GM12878 (cell line): ENCODE measurements around the gene LIMA1. TPM values are rescaled to one million over a fixed set of nuclear protein-coding genes. Genes with fewer than 3 reads are reported as not detected.

Experiments
- ATAC-seq: fragments of 200-7000 bp; cut with Tn5 transposase; 3 replicates; pipeline ENCODE4 v1.9.1; 2020; ENCODE audit warnings: mild to moderate bottlenecking, moderate library complexity
- BruUV-seq: library from RNA; stranded (reverse); fragments of 400-500 nt; replicated peaks from 2 replicates; lab custom pipeline; 2021; lab: Mats Ljungman, UMichigan
- CTCF ChIA-PET: fragments of 300-600 bp; sonication (Branson Sonifier 250); formaldehyde crosslinking; extraction: SDS; loops from one replicate; lab custom pipeline; 2021; ENCODE audit warnings: inconsistent platforms; lab: Yijun Ruan, JAX
- POLR2A ChIA-PET: fragments of 350-600 bp; formaldehyde crosslinking; extraction: SDS; loops from one replicate; lab custom pipeline; 2021; ENCODE audit warnings: inconsistent platforms; lab: Charles Lee
- RAD21 ChIA-PET: fragments of 300-600 bp; sonication (Branson Sonifier 250); formaldehyde crosslinking; loops from one replicate; lab custom pipeline; 2023; ENCODE audit warnings: antibody characterized with exemption; ENCODE audit not compliant: unreplicated experiment; lab: Charles Lee
- SMC1A ChIA-PET: fragments of 300-600 bp; sonication (Branson Sonifier 250); formaldehyde crosslinking; loops from one replicate; lab custom pipeline; 2023; ENCODE audit not compliant: unreplicated experiment, uncharacterized antibody; lab: Charles Lee
- DNase-seq: peaks from one replicate; pipeline ENCODE4 v3.0.0-alpha.2; 2011; ENCODE audit warnings: low read depth, low spot score
- FAIRE-seq: peaks from 3 replicates; lab custom pipeline; 2011; peaks lifted over from hg19 to GRCh38; lab: Jason Lieb, UNC
- H2AFZ ChIP-seq: 2 replicates; pipeline ENCODE4 v1.6.0; 2011; ENCODE audit warnings: low read depth, low read length, control low read depth; ENCODE audit not compliant: control insufficient read depth
- H3K27ac ChIP-seq: 2 replicates; pipeline ENCODE4 v1.5.1; 2011; ENCODE audit warnings: control low read depth; ENCODE audit not compliant: control insufficient read depth, insufficient read depth
- H3K27me3 ChIP-seq, 2 experiments: replicated peaks in 1 of 2; 2 replicates each; pipeline versions ENCODE4 v1.6.0 to v1.6.1; 2011; ENCODE audit warnings: low read length in 1 of 2; ENCODE audit not compliant: control insufficient read depth in 2 of 2, insufficient read depth in 2 of 2
- H3K36me3 ChIP-seq, 2 experiments: 2 replicates each; pipeline ENCODE4 v1.5.1; 2011; ENCODE audit warnings: low read length in 1 of 2; ENCODE audit not compliant: control insufficient read depth in 2 of 2, insufficient read depth in 2 of 2
- H3K4me1 ChIP-seq: 2 replicates; pipeline ENCODE4 v1.6.1; 2011; ENCODE audit warnings: mild to moderate bottlenecking, low read length, moderate library complexity, mixed read lengths; ENCODE audit not compliant: control insufficient read depth, insufficient read depth
- H3K4me2 ChIP-seq: 2 replicates; pipeline ENCODE4 v1.6.0; 2011; ENCODE audit warnings: control low read depth; ENCODE audit not compliant: control insufficient read depth, insufficient read depth
- H3K4me3 ChIP-seq: fragments of 200-600 bp; sonication (generic); 2 replicates; pipeline ENCODE4 v1.5.1; 2016
- H3K79me2 ChIP-seq: 2 replicates; pipeline ENCODE4 v1.6.0; 2011; ENCODE audit warnings: low read length; ENCODE audit not compliant: control insufficient read depth, insufficient read depth
- H3K9ac ChIP-seq: 2 replicates; pipeline ENCODE4 v1.8.0; 2011; ENCODE audit warnings: low read length, control low read depth, mixed read lengths; ENCODE audit not compliant: control insufficient read depth, insufficient read depth
- H3K9me3 ChIP-seq: replicated peaks from 3 replicates; pipeline ENCODE4 v1.5.1; 2011; ENCODE audit warnings: mild to moderate bottlenecking, low read length; ENCODE audit not compliant: control insufficient read depth, insufficient read depth
- H4K20me1 ChIP-seq: 2 replicates; pipeline ENCODE4 v1.6.0; 2011; ENCODE audit not compliant: control insufficient read depth, insufficient read depth
- CTCF ChIP-seq, 3 experiments: IDR thresholded peaks in 2 of 3; conservative IDR thresholded peaks in 1 of 3; 2 replicates each; pipeline ENCODE4 v1.5.1; 2011; ENCODE audit warnings: low read depth in 3 of 3, low read length in 3 of 3, mild to moderate bottlenecking in 3 of 3, control low read depth in 2 of 3, moderate library complexity in 2 of 3, inconsistent platforms in 1 of 3, mixed read lengths in 1 of 3; ENCODE audit not compliant: control insufficient read depth in 2 of 3, insufficient read depth in 1 of 3; ENCODE audit errors: extremely low read depth in 1 of 3
- ETV6 ChIP-seq, 2 experiments: fragments of 450-650 bp in 1 of 2; IDR thresholded peaks in 1 of 2; conservative IDR thresholded peaks in 1 of 2; 2 replicates each; pipeline ENCODE4 v1.6.1; 2014; ENCODE audit warnings: antibody characterized with exemption in 1 of 2, borderline replicate concordance in 1 of 2, low read depth in 1 of 2, mild to moderate bottlenecking in 1 of 2, moderate library complexity in 1 of 2
- IRF4 ChIP-seq: IDR thresholded peaks from 2 replicates; pipeline ENCODE4 v1.6.1; 2011; ENCODE audit warnings: low read depth, low read length
- IRF5 ChIP-seq: fragments of 450-650 bp; IDR thresholded peaks from 2 replicates; pipeline ENCODE4 v1.6.1; 2017; ENCODE audit warnings: borderline replicate concordance
- NFYB ChIP-seq: IDR thresholded peaks from 2 replicates; pipeline ENCODE4 v1.6.1; 2011; ENCODE audit warnings: low read depth, mild to moderate bottlenecking, low read length, improper control_type of control experiment, moderate library complexity; ENCODE audit not compliant: insufficient read depth
- POLR2AphosphoS2 ChIP-seq: IDR thresholded peaks from 2 replicates; pipeline ENCODE4 v1.6.1; 2011; ENCODE audit warnings: low read depth, mild to moderate bottlenecking, low read length, improper control_type of control experiment, moderate library complexity
- RAD51 ChIP-seq: fragments of 450-650 bp; IDR thresholded peaks from 2 replicates; pipeline ENCODE4 v1.6.1; 2016; ENCODE audit warnings: moderate library complexity, mild to moderate bottlenecking, inconsistent platforms
- SPI1 ChIP-seq: IDR thresholded peaks from 2 replicates; pipeline ENCODE4 v1.6.1; 2011; ENCODE audit warnings: low read depth, mild to moderate bottlenecking, low read length, moderate library complexity, borderline replicate concordance; ENCODE audit not compliant: insufficient read depth
- YY1 ChIP-seq: IDR thresholded peaks from 2 replicates; pipeline ENCODE4 v1.6.1; 2011; ENCODE audit warnings: low read depth, mild to moderate bottlenecking, low read length
- ZNF24 ChIP-seq: fragments of 450-650 bp; IDR thresholded peaks from 2 replicates; pipeline ENCODE4 v1.6.1; 2017; ENCODE audit warnings: antibody characterized with exemption, mild to moderate bottlenecking
- WGBS: methylation state at CpG from one replicate; pipeline ENCODE4 v1.1.6; 2016; ENCODE audit warnings: low lambda C conversion rate; ENCODE audit not compliant: insufficient replicate concordance, insufficient coverage; ENCODE audit errors: missing lambda C conversion rate; 5-methylcytosine and 5-hydroxymethylcytosine counted together
- in situ Hi-C: fragments of 300-500 bp; cut with MboI; formaldehyde crosslinking; loops from 9 replicates; pipeline ENCODE4 v1.14.3; 2018; ENCODE audit warnings: mixed read lengths
- intact Hi-C: fragments of 100-400 bp; cut with micrococcal nuclease; formaldehyde crosslinking; loops from one replicate; pipeline ENCODE4 v1.14.2; 2022; ENCODE audit not compliant: unreplicated experiment
- polyA plus RNA-seq, 11 experiments: library from polyadenylated mRNA; depleted of rRNA in 4 of 11; unstranded in 6 of 11; stranded (reverse) in 5 of 11; fragments of >200 nt; fragmentation: Nextera tagmentation in 4 of 11; fragmentation: Illumina TruSeq in 1 of 11; extraction: Ambion mirVana in 4 of 11; extraction: Trizol in 1 of 11; gene quantifications; 1 replicate in 1 of 11; 2 replicates in 10 of 11; pipeline versions ENCODE4 v1.2.1 to v1.2.3, GENCODE V29; 2011 to 2016; ENCODE audit warnings: inconsistent platforms in 2 of 11, missing spikeins in 2 of 11, low read depth in 1 of 11
- total RNA-seq, 4 experiments: library from RNA; depleted of rRNA in 3 of 4; stranded (reverse); fragments of >200 nt in 3 of 4; fragmentation: Illumina TruSeq in 1 of 4; extraction: Trizol in 1 of 4; gene quantifications; 2 replicates each; pipeline versions ENCODE4 v1.2.1 to v1.2.3, GENCODE V29; 2013 to 2021

Gene LIMA1
- total and polyA plus RNA-seq, 10 of the 15 experiments (the other 5 are each of a cell fraction or from before 2014, with no cell fraction given): 53.2 to 109 (median 60.8) TPM

- peak in 1 of 3 experiments; percentile 39; a peak in 2 of 6 replicates for TF ChIP-seq CTCF (IDR thresholded peaks at IDR 0.05 in 2 of 3, conservative IDR thresholded peaks at IDR 0.05 in 1 of 3; ENCODE audit: control insufficient read depth in 2 of 3, extremely low read depth in 1 of 3, insufficient read depth in 1 of 3, low read depth in 3 of 3, low read length in 3 of 3)
- TF ChIP-seq ZNF24: no peak
- TF ChIP-seq NFYB: no peak
- TF ChIP-seq IRF5: no peak
- TF ChIP-seq RAD51: peak; percentile 26; the same call in 1 of the 2 replicates
- TF ChIP-seq, all 136 proteins: peak for 5
These were observed 71.8 kb downstream of the LIMA1 start (continued) for GRCh38 chr12:50211392-50212070.

- TF ChIP-seq YY1 (peak; percentile 47), SPI1 (peak; percentile 69; the same call in 1 of the 2 replicates), POLR2AphosphoS2 (no peak), IRF4 (no peak), ETV6 (conservative IDR thresholded peaks at IDR 0.05 in 1 of 2, IDR thresholded peaks at IDR 0.05 in 1 of 2; ENCODE audit: borderline replicate concordance in 1 of 2, low read depth in 1 of 2) (no peak)
- no peak for DNase-seq
- ChIA-PET RAD21 (no interaction called here), CTCF (interaction anchor here (0.7 to 1.3 kb wide), 6 partner anchors 14 to 364 kb away, joined by 3 read pairs; partner anchors contain the start of gene BCDIN3D), SMC1A (interaction anchor here (1.2 to 6.1 kb wide), 2 partner anchors 13 to 106 kb away, joined by 3 to 64 read pairs; no protein-coding TSS in a partner anchor), POLR2A (no interaction called here)
- H3K36me3 ChIP-seq: peaks cover 4 to 20% of the 10 kb centered on the region in 2 experiments; a peak in 3 of 4 replicates
- ATAC-seq: no peak
- FAIRE-seq: no peak
- peaks cover 12% of the 10 kb centered on the region for H3K4me1 ChIP-seq
- no peaks in the 10 kb centered on the region for H4K20me1 ChIP-seq
- H3K27ac ChIP-seq: no peak overlapping the region
- H3K4me2 ChIP-seq: no peak overlapping the region
- intact Hi-C loops (no loop called here), in situ Hi-C loops (no loop called here)
- no peaks in the 10 kb centered on the region for H3K27me3 ChIP-seq
- no peak overlapping the region for H2AFZ ChIP-seq
- H3K79me2 ChIP-seq: peaks cover 31% of the 10 kb centered on the region
- BruUV-seq: no TSS peak
- H3K4me3 ChIP-seq: no peak overlapping the region
- WGBS: 24% methylated on average over 2 of the region's 2 CpGs
- H3K9me3 ChIP-seq: no peaks in the 10 kb centered on the region
- H3K9ac ChIP-seq: no peak overlapping the region
These were observed 75.9 kb downstream of the LIMA1 start for GRCh38 chr12:50207424-50207823.
